ENCODE data around the gene PLCG2. TPM values are rescaled to one million over a fixed set of nuclear protein-coding genes. Genes with fewer than 3 reads are reported as not detected.

PLCG2 gene
- total RNA-seq, 1 experiment from 2014 or later = 6.0 TPM

GRCh38 chr16:81875461-81875860, 96.4 kb downstream of the PLCG2 start:
- Histone ChIP-seq H3K18ac (ENCODE audit: insufficient read length, low read depth, low read length) (no peak overlapping the region), H3K14ac (ENCODE audit: insufficient read depth, low read length) (no peak overlapping the region), H3T11ph (ENCODE audit: low read length) (no peak overlapping the region), H3K9ac (ENCODE audit: extremely low read depth, insufficient read length, low read length) (no peak overlapping the region), H2BK15ac (ENCODE audit: low read depth, low read length) (no peak overlapping the region), H3K4me1 (ENCODE audit: insufficient read depth, low read length) (peaks cover 22% of the 10 kb centered on the region; the same call in 1 of the 2 replicates), H3K4ac (ENCODE audit: low read depth, low read length) (no peak overlapping the region), H3K27me3 (ENCODE audit: insufficient read depth, low read length) (no peaks in the 10 kb centered on the region), H4K20me1 (ENCODE audit: control insufficient read depth, insufficient read depth, insufficient read length) (peaks cover 2% of the 10 kb centered on the region), H4K5ac (ENCODE audit: insufficient read length, low read depth, low read length) (no peak overlapping the region), H3K27ac (ENCODE audit: insufficient read length, low read depth, low read length) (no peak overlapping the region), H4K91ac (ENCODE audit: insufficient read length, low read depth, low read length) (no peak overlapping the region), H3K56ac (ENCODE audit: insufficient read length, low read depth, low read length) (no peak overlapping the region), H2BK20ac (ENCODE audit: low read depth, low read length, poor library complexity, severe bottlenecking) (no peak overlapping the region), H2BK5ac (ENCODE audit: insufficient read length, low read length) (no peak overlapping the region), H3K4me2 (ENCODE audit: insufficient read depth, insufficient read length, low read length) (peak overlapping the region; percentile 14), H3K79me2 (ENCODE audit: insufficient read depth, low read length) (no peaks in the 10 kb centered on the region), H2BK12ac (ENCODE audit: insufficient read length, low read depth, low read length) (no peak overlapping the region), H2AK5ac (ENCODE audit: insufficient read length, low read length) (no peak overlapping the region), H3K23me2 (ENCODE audit: insufficient read length, low read depth, low read length, poor library complexity, severe bottlenecking) (no peaks in the 10 kb centered on the region), H3K9me3 (ENCODE audit: control insufficient read depth, low read depth, low read length) (no peaks in the 10 kb centered on the region), H2BK120ac (ENCODE audit: low read depth, low read length, poor library complexity, severe bottlenecking) (no peak overlapping the region), H3K79me1 (ENCODE audit: insufficient read depth, low read depth, low read length, poor library complexity, severe bottlenecking) (no peaks in the 10 kb centered on the region), H2AFZ (ENCODE audit: low read length) (no peak overlapping the region), H3K23ac (ENCODE audit: insufficient read length, low read depth, low read length) (no peak overlapping the region), H4K8ac (replicated peaks; ENCODE audit: insufficient read length, low read depth, low read length) (no peak overlapping the region)
- Mint-ChIP-seq H3K27me3 (ENCODE audit: low read depth) (peaks cover under 1% of the 10 kb centered on the region; the same call in 1 of the 2 replicates), H3K27ac (peak overlapping the region in 2 of 3 experiments; percentile 67 to 72; a peak in 4 of 7 replicates), H3K36me3 (ENCODE audit: insufficient read depth in 1 of 3, low read depth in 3 of 3) (no peaks in the 10 kb centered on the region), H3K4me1 (peaks cover 29 to 40% of the 10 kb centered on the region in 2 experiments), H3K9me3 (no peaks in the 10 kb centered on the region), H3K4me3 (no peak overlapping the region; a peak in 1 of 5 replicates)
- TF ChIP-seq CTCF (conservative IDR thresholded peaks at IDR 0.05) = no peak
- no CpG with 5 or more reads among the region's 5 CpGs for WGBS (ENCODE audit: extremely low coverage, insufficient read length, low lambda C conversion rate)
- no peak for DNase-seq
